Prostate gland (tissue), 2 donors: Measurements from ENCODE around the gene SNX17. TPM values are rescaled to one million over a fixed set of nuclear protein-coding genes. Genes with fewer than 3 reads are reported as not detected.

Experiments
- DNase-seq: peaks from one replicate; pipeline ENCODE4 v3.0.0-alpha.2; 2019; ENCODE audit warnings: low spot score
- H3K27ac ChIP-seq, 2 donors: fragments of 200-600 bp; sonication (generic); 2 replicates each; pipeline ENCODE4 v1.5.1; 2017 to 2019
- H3K27me3 ChIP-seq: fragments of 200-600 bp; sonication (generic); replicated peaks from 2 replicates; pipeline ENCODE4 v1.5.1; 2019; ENCODE audit not compliant: insufficient read depth
- H3K36me3 ChIP-seq, 2 donors: fragments of 200-600 bp; sonication (generic); 1 replicate in 1 of 2; 2 replicates in 1 of 2; pipeline versions ENCODE4 v1.5.1 to v1.8.1; 2017 to 2019
- H3K4me1 ChIP-seq: fragments of 200-600 bp; sonication (generic); replicated peaks from 2 replicates; pipeline ENCODE4 v1.5.1; 2019
- H3K4me3 ChIP-seq, 2 donors: fragments of 200-600 bp; sonication (generic); 2 replicates each; pipeline ENCODE4 v1.5.1; 2017 to 2019
- H3K9me3 ChIP-seq: fragments of 200-600 bp; sonication (generic); 2 replicates; pipeline ENCODE4 v1.5.1; 2017
- POLR2A ChIP-seq: fragments of 450-650 bp; IDR thresholded peaks from one replicate; pipeline ENCODE4 v1.6.1; 2016; ENCODE audit warnings: antibody characterized with exemption, mild to moderate bottlenecking
- POLR2AphosphoS5 ChIP-seq: sonication (generic); formaldehyde crosslinking; IDR thresholded peaks from one replicate; pipeline ENCODE4 v1.6.1; 2017; ENCODE audit warnings: antibody characterized with exemption
- WGBS: methylation state at CpG from one replicate; pipeline ENCODE4 v1.1.5; 2018; 5-methylcytosine and 5-hydroxymethylcytosine counted together
- intact Hi-C: fragments of 100-400 bp; cut with DNase I; formaldehyde crosslinking; loops from one replicate; pipeline ENCODE4 v1.14.2; 2022
- total RNA-seq, 2 donors: library from RNA; depleted of rRNA; stranded (reverse); fragments of >200 nt; gene quantifications; one replicate each; pipeline ENCODE4 v1.1.0, GENCODE V29; 2016
- TF ChIP-seq, protein P1 (sequence below), 4 experiments: fragments of 200-600 bp in 2 of 4; fragments of 450-650 bp in 2 of 4; sonication (generic) in 2 of 4; IDR thresholded peaks; 1 replicate in 3 of 4; 2 replicates in 1 of 4; pipeline ENCODE4 v1.5.1; 2016 to 2019; ENCODE audit warnings: antibody characterized with exemption in 4 of 4, mild to moderate bottlenecking in 2 of 4, moderate library complexity in 2 of 4

Gene SNX17
- total RNA-seq, 2 donors from 2014 or later = 127 to 134 TPM

DNA sequence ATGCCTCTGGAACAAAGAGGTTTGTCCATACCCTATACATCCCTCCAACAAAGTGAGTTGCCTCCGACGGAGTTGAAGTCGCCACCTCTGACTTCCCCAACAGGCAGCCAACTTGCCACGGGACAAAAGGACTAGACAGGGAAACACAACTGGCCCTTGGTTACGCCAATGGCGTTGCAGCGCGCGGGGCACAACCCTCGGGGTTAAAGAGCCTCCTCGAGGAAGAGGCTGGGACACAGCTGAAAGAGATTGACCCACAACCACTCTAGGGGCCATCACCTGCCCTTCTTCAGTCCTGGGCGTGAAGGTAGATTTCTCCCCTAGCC lies 14.4 kb upstream of the SNX17 start:
- H3K27ac ChIP-seq = peak overlapping the region; percentile 79 to 83
- no peaks in the 10 kb centered on the region for H3K27me3 ChIP-seq
- under 1% methylated on average over 12 of the region's 12 CpGs for WGBS
- H3K4me3 ChIP-seq = peak overlapping the region; percentile 70 to 87
- H3K9me3 ChIP-seq = no peaks in the 10 kb centered on the region
- no peaks in the 10 kb centered on the region for H3K36me3 ChIP-seq
- no peak for TF ChIP-seq POLR2A
- no peak for TF ChIP-seq POLR2AphosphoS5
- intact Hi-C loops = loop anchor here (5.0 kb wide), 1 partner anchor 34 kb away; the partner anchor contains the start of gene MPV17
- peaks cover 4% of the 10 kb centered on the region for H3K4me1 ChIP-seq
- DNase-seq = no peak

DNA sequence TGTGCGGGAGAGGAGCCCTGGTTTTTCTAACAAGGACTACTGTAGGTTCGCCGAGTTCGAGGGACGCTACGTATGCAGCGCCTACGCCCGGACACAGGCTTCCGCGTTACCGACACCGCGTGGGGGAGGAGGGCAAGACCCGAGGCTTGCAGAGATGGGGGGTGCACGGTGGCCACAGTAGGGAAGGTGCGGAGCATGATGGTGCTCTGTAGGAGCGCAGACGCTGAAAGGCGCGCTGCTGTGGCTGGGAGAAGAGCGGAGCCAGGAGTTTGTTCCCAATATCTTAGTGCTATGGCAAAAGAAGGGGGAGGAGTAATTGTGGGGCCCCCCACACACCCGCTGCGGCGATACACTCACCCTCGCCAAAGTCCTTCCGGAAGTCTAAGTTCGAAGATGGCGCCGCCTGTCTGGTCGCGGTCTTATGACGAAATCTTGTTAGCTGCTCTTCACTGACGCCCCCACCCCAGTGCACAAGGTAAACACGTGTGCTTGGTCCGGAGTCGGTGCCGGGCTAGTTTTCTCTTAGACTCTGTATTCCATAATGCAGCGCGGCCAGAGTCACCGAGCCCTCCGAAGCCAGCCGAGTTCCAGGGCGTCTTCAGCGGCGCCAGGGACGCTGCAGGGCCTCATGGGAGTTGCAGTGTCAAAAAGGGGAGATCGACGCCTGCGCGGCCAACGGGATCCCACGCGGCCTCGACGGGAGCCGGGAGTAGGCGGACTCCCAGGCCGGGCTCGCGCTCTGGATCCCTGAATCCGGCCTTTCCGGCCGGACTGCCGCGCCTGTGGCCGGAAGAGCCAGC lies 13.8 kb upstream of the SNX17 start, which contains the start of gene GTF3C2:
Gene GTF3C2, minus strand, starts transcription at position 383 of the 800 bp plus-strand sequence. CDS start 13,210 bp downstream, outside the sequence.
- Histone ChIP-seq H3K27ac (peak within 1 kb of the TSS; percentile 79 to 83), H3K4me1 (peaks cover 4% of the 10 kb centered on the region), H3K4me3 (peak within 1 kb of the TSS; percentile 70 to 87), H3K27me3 (no peaks in the 10 kb centered on the region), H3K9me3 (no peaks in the 10 kb centered on the region), H3K36me3 (no peaks in the 10 kb centered on the region)
- under 1% methylated on average over 58 of the region's 67 CpGs for WGBS
- intact Hi-C loops = loop anchor here (5.0 kb wide), 1 partner anchor 34 kb away; the partner anchor contains the start of gene MPV17
- TF ChIP-seq, protein P1, sequence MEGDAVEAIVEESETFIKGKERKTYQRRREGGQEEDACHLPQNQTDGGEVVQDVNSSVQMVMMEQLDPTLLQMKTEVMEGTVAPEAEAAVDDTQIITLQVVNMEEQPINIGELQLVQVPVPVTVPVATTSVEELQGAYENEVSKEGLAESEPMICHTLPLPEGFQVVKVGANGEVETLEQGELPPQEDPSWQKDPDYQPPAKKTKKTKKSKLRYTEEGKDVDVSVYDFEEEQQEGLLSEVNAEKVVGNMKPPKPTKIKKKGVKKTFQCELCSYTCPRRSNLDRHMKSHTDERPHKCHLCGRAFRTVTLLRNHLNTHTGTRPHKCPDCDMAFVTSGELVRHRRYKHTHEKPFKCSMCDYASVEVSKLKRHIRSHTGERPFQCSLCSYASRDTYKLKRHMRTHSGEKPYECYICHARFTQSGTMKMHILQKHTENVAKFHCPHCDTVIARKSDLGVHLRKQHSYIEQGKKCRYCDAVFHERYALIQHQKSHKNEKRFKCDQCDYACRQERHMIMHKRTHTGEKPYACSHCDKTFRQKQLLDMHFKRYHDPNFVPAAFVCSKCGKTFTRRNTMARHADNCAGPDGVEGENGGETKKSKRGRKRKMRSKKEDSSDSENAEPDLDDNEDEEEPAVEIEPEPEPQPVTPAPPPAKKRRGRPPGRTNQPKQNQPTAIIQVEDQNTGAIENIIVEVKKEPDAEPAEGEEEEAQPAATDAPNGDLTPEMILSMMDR (IDR thresholded peaks at IDR 0.05) = no peak
- peak; percentile 42 for TF ChIP-seq POLR2A
- peak; percentile 94 for TF ChIP-seq POLR2AphosphoS5
- peak; percentile 94 for DNase-seq

DNA sequence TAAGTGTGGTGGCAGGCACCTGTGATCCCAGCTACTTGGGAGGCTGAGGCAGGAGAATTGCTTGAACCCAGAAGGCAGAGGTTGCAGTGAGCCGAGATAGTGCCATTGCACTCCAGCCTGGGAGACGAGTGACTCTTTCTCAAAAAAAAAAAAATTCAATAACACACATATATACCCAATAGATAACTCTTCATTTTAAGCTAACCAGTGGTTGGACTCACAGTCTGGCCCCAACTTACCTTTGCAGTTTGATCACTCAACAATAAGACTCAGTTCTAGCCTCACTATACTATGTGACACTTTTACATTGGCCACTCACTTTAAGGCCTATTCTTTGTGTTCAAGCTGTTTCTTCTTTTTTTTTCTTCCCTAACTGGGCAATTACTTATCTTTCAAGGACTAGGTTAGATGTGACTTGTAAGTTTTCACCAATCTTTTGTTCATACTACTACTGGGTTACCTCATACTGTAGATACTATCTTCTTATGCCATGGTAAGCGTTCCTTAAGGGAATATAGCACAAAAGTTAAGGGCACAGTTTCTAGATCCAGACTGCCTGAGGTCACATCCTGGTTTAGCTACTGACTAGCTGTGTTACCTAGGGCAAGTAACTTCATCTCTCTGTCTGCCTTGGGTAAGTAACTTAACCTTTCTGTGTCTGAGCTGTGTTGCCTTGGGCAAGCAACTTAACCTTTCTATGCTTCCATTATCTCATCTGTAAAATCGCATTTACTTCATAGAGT lies 7.6 kb upstream of the SNX17 start:
- Histone ChIP-seq H3K27me3 (no peaks in the 10 kb centered on the region), H3K36me3 (peaks cover 14 to 21% of the 10 kb centered on the region in 2 donors), H3K4me1 (no peaks in the 10 kb centered on the region), H3K27ac (no peak overlapping the region), H3K9me3 (no peaks in the 10 kb centered on the region), H3K4me3 (no peak overlapping the region)
- TF ChIP-seq POLR2A = no peak
- WGBS = 87% methylated on average over 4 of the region's 4 CpGs
- DNase-seq = no peak
- intact Hi-C loops = no loop called here

DNA sequence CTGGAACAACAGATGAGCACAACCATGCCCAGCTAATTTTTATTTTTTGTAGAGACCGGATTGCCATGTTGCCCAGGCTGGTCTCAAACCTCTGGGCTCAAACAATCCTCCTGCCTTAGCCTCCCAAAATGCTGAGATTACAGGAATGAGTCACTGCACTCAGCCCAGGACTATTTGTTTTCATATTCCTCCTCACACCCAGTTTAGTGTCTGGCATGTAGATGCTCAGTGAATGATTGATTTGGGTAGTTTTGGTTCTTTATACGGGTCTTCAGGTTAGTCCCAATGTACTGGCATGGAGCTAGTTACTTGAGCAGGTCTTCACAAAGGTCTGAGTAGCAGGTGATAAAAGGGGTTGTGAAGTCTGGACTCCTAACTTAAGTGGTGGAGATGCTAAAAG lies 6.5 kb upstream of the SNX17 start:
- H3K4me1 ChIP-seq = peaks cover 5% of the 10 kb centered on the region
- H3K27ac ChIP-seq = no peak overlapping the region
- no peak for DNase-seq
- TF ChIP-seq POLR2A (no peak), POLR2AphosphoS5 (no peak)
- TF ChIP-seq, protein P1 (IDR thresholded peaks at IDR 0.05) = no peak
- no peak overlapping the region for H3K4me3 ChIP-seq
- H3K9me3 ChIP-seq = no peaks in the 10 kb centered on the region
- H3K36me3 ChIP-seq = peaks cover 15 to 21% of the 10 kb centered on the region in 2 donors
- H3K27me3 ChIP-seq = no peaks in the 10 kb centered on the region
- WGBS = 90% methylated on average over 2 of the region's 2 CpGs
- intact Hi-C loops = no loop called here

DNA sequence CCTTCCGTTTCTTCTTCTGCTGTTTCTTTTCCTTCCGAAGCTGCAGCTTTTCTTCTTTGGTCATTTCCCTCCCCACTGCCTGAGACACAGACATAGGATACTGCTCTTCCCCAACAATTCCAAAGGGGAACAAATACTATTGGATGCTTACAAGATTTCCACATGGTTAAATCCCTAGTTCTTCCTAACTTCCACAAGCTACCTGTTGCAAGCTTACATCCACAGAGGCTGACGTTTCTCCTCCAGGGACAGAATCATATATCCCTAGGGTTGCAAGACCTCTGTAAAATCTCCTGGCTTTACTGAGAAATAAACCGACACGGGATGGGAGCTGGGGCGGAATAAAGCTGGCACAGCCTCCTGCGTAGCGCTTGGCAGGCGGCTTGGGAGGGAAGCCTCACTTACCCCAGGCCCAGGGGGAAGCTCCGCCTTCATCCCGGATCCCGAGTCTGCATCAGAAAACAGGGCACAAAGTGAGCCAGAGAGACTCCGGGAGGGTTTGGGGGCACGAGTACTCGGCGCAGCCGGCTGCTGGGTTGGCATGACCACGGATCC lies 868 bp upstream of the SNX17 start:
- peak overlapping the region; percentile 83 to 91 for H3K27ac ChIP-seq
- TF ChIP-seq POLR2A (no peak), POLR2AphosphoS5 (no peak)
- TF ChIP-seq, protein P1 (IDR thresholded peaks at IDR 0.05) = no peak

More for the DNA sequence above, 868 bp upstream of the SNX17 start:
- Histone ChIP-seq H3K4me1 (peaks cover 19% of the 10 kb centered on the region), H3K27me3 (no peaks in the 10 kb centered on the region), H3K36me3 (peaks cover 17 to 20% of the 10 kb centered on the region in 2 donors), H3K4me3 (peak overlapping the region; percentile 71 to 82), H3K9me3 (no peaks in the 10 kb centered on the region)
- DNase-seq = no peak
- intact Hi-C loops = loop anchor here (5.0 to 10.0 kb wide), 2 partner anchors 42 to 155 kb away; partner anchors contain the start of genes ATRAID, CAD and SLC5A6
- under 1% methylated on average over 18 of the region's 18 CpGs for WGBS
